HFF-Myc (cell line): ENCODE results near the gene TMC7.
A peak's percentile ranks its signal among the peaks of the same experiment; 100 is the strongest.

Source experiments
- DNase-seq: peaks from one replicate; pipeline ENCODE4 v3.0.0-alpha.2; 2011; ENCODE audit warnings: low read depth; ENCODE audit errors: extremely low read depth
- H3K4me3 ChIP-seq: replicated peaks from 2 replicates; pipeline ENCODE4 v1.5.1; 2011; ENCODE audit warnings: low read depth, mild to moderate bottlenecking, control low read depth, low read length
- CTCF ChIP-seq: IDR thresholded peaks from 2 replicates; pipeline ENCODE4 v1.5.1; 2012; ENCODE audit warnings: mild to moderate bottlenecking, low read depth, low read length, control low read depth; ENCODE audit errors: missing control alignments

TMC7 gene

GRCh38 chr16:18983565-18984434 is at the start of gene TMC7:
Gene TMC7 (plus strand): TSS chr16:18983934. CDS start chr16:18984064, 130 bp downstream.
- peak; percentile 90 for TF ChIP-seq CTCF
- peak; percentile 56 for DNase-seq
- peak within 1 kb of the TSS; percentile 56 for H3K4me3 ChIP-seq

GRCh38 chr16:18936727-18937340 is 46.9 kb upstream of the TMC7 start:
- no peak overlapping the region for H3K4me3 ChIP-seq
- no peak for TF ChIP-seq CTCF
- DNase-seq: no peak

- no peak for TF ChIP-seq CTCF
- DNase-seq: no peak
- H3K4me3 ChIP-seq: no peak overlapping the region
Observed at GRCh38 chr16:18937390-18937789, 46.3 kb upstream of the TMC7 start.

- no peak overlapping the region for H3K4me3 ChIP-seq
- no peak for DNase-seq
- no peak for TF ChIP-seq CTCF
Observed at GRCh38 chr16:18938986-18939385, 44.7 kb upstream of the TMC7 start.

GRCh38 chr16:18941471-18941870 is 42.3 kb upstream of the TMC7 start:
- no peak overlapping the region for H3K4me3 ChIP-seq
- no peak for DNase-seq
- TF ChIP-seq CTCF: no peak

GRCh38 chr16:18942061-18942460 is 41.7 kb upstream of the TMC7 start:
- no peak for DNase-seq
- no peak overlapping the region for H3K4me3 ChIP-seq
- no peak for TF ChIP-seq CTCF

- no peak overlapping the region for H3K4me3 ChIP-seq
- TF ChIP-seq CTCF: no peak
- DNase-seq: no peak
Observed at GRCh38 chr16:18943414-18943813, 40.3 kb upstream of the TMC7 start.
